HEK293 (cell line): ENCODE results near the gene SPDYE4.

Source experiments
- BCL11A ChIP-seq: fragments of 450-650 bp; formaldehyde crosslinking; IDR thresholded peaks from 2 replicates; pipeline ENCODE4 v1.5.1; 2016; ENCODE audit warnings: low read depth, missing biosample characterization, missing genetic modification characterization
- CTCF ChIP-seq: fragments of 450-650 bp; formaldehyde crosslinking; IDR thresholded peaks from 2 replicates; pipeline ENCODE4 v1.5.1; 2016; ENCODE audit warnings: missing biosample characterization, missing genetic modification characterization
- EGR2 ChIP-seq: fragments of 450-650 bp; formaldehyde crosslinking; IDR thresholded peaks from 2 replicates; pipeline ENCODE4 v1.5.1; 2016; ENCODE audit warnings: low read depth, missing biosample characterization, missing genetic modification characterization
- GLIS2 ChIP-seq: fragments of 450-650 bp; formaldehyde crosslinking; IDR thresholded peaks from 2 replicates; pipeline ENCODE4 v1.5.1; 2016; ENCODE audit warnings: missing biosample characterization, missing genetic modification characterization
- KLF16 ChIP-seq: fragments of 450-650 bp; formaldehyde crosslinking; IDR thresholded peaks from 2 replicates; pipeline ENCODE4 v1.5.1; 2017; ENCODE audit warnings: missing biosample characterization, missing genetic modification characterization
- PRDM4 ChIP-seq: fragments of 450-650 bp; formaldehyde crosslinking; IDR thresholded peaks from 2 replicates; pipeline ENCODE4 v1.5.1; 2017; ENCODE audit warnings: missing biosample characterization, missing genetic modification characterization
- SCRT2 ChIP-seq: fragments of 450-650 bp; formaldehyde crosslinking; IDR thresholded peaks from 2 replicates; pipeline ENCODE4 v1.5.1; 2016; ENCODE audit warnings: missing biosample characterization, missing genetic modification characterization
- SP7 ChIP-seq: fragments of 450-650 bp; formaldehyde crosslinking; IDR thresholded peaks from 2 replicates; pipeline ENCODE4 v1.5.1; 2016; ENCODE audit warnings: missing biosample characterization, missing genetic modification characterization
- TSHZ1 ChIP-seq: fragments of 450-650 bp; formaldehyde crosslinking; IDR thresholded peaks from 2 replicates; pipeline ENCODE4 v1.5.1; 2016; ENCODE audit warnings: missing biosample characterization, missing genetic modification characterization, borderline replicate concordance
- ZBTB17 ChIP-seq: fragments of 450-650 bp; formaldehyde crosslinking; IDR thresholded peaks from 2 replicates; pipeline ENCODE4 v1.5.1; 2016; ENCODE audit warnings: missing biosample characterization, missing genetic modification characterization
- ZBTB20 ChIP-seq: fragments of 450-650 bp; formaldehyde crosslinking; IDR thresholded peaks from 2 replicates; pipeline ENCODE4 v1.5.1; 2016; ENCODE audit warnings: missing biosample characterization, missing genetic modification characterization
- ZBTB7A ChIP-seq: fragments of 450-650 bp; formaldehyde crosslinking; IDR thresholded peaks from 2 replicates; pipeline ENCODE4 v1.5.1; 2016; ENCODE audit warnings: low read depth, missing biosample characterization, missing genetic modification characterization
- ZEB2 ChIP-seq: fragments of 450-650 bp; formaldehyde crosslinking; IDR thresholded peaks from 2 replicates; pipeline ENCODE4 v1.5.1; 2016; ENCODE audit warnings: missing biosample characterization, missing genetic modification characterization
- ZFHX2 ChIP-seq: fragments of 450-650 bp; formaldehyde crosslinking; conservative IDR thresholded peaks from 2 replicates; pipeline ENCODE4 v1.5.1; 2016; ENCODE audit warnings: missing biosample characterization, missing genetic modification characterization
- ZFP37 ChIP-seq: fragments of 450-650 bp; formaldehyde crosslinking; IDR thresholded peaks from 2 replicates; pipeline ENCODE4 v1.5.1; 2016; ENCODE audit warnings: missing biosample characterization, missing genetic modification characterization
- ZNF112 ChIP-seq: fragments of 450-650 bp; formaldehyde crosslinking; IDR thresholded peaks from 2 replicates; pipeline ENCODE4 v1.5.0; 2017; ENCODE audit warnings: missing biosample characterization, missing genetic modification characterization
- ZNF133 ChIP-seq: fragments of 450-650 bp; formaldehyde crosslinking; IDR thresholded peaks from 2 replicates; pipeline ENCODE4 v1.5.1; 2016; ENCODE audit warnings: missing biosample characterization, missing genetic modification characterization
- ZNF138 ChIP-seq: fragments of 450-650 bp; formaldehyde crosslinking; IDR thresholded peaks from 2 replicates; pipeline ENCODE4 v1.5.1; 2016; ENCODE audit warnings: missing biosample characterization, missing genetic modification characterization, borderline replicate concordance
- ZNF146 ChIP-seq: fragments of 450-650 bp; formaldehyde crosslinking; IDR thresholded peaks from 2 replicates; pipeline ENCODE4 v1.5.1; 2016; ENCODE audit warnings: missing biosample characterization, missing genetic modification characterization
- ZNF18 ChIP-seq: fragments of 450-650 bp; formaldehyde crosslinking; IDR thresholded peaks from 2 replicates; pipeline ENCODE4 v1.5.1; 2016; ENCODE audit warnings: missing biosample characterization, missing genetic modification characterization
- ZNF211 ChIP-seq: fragments of 450-650 bp; formaldehyde crosslinking; IDR thresholded peaks from 2 replicates; pipeline ENCODE4 v1.5.1; 2016; ENCODE audit warnings: low read depth, missing biosample characterization, missing genetic modification characterization
- ZNF214 ChIP-seq: fragments of 450-650 bp; formaldehyde crosslinking; IDR thresholded peaks from 2 replicates; pipeline ENCODE4 v1.5.1; 2017; ENCODE audit warnings: missing biosample characterization, mild to moderate bottlenecking, missing genetic modification characterization, borderline replicate concordance
- ZNF302 ChIP-seq: fragments of 450-650 bp; formaldehyde crosslinking; IDR thresholded peaks from 2 replicates; pipeline ENCODE4 v1.5.1; 2016; ENCODE audit warnings: missing biosample characterization, missing genetic modification characterization, low read depth
- ZNF366 ChIP-seq: fragments of 450-650 bp; formaldehyde crosslinking; conservative IDR thresholded peaks from 2 replicates; pipeline ENCODE4 v1.5.1; 2016; ENCODE audit warnings: missing biosample characterization, missing genetic modification characterization
- ZNF473 ChIP-seq: fragments of 450-650 bp; formaldehyde crosslinking; IDR thresholded peaks from 2 replicates; pipeline ENCODE4 v1.5.1; 2017; ENCODE audit warnings: missing biosample characterization, missing genetic modification characterization
- ZNF488 ChIP-seq: fragments of 450-650 bp; formaldehyde crosslinking; IDR thresholded peaks from 2 replicates; pipeline ENCODE4 v1.5.1; 2016; ENCODE audit warnings: missing biosample characterization, missing genetic modification characterization
- ZNF626 ChIP-seq: fragments of 450-650 bp; sonication (Bioruptor Pico); formaldehyde crosslinking; IDR thresholded peaks from 2 replicates; pipeline ENCODE4 v1.5.1; 2018; ENCODE audit warnings: missing biosample characterization, missing genetic modification characterization, inconsistent platforms
- ZNF654 ChIP-seq: fragments of 450-650 bp; formaldehyde crosslinking; IDR thresholded peaks from 2 replicates; pipeline ENCODE4 v1.5.1; 2016; ENCODE audit warnings: low read depth, missing biosample characterization, missing genetic modification characterization

Gene SPDYE4

GRCh38 chr17:8745586-8746500, 12.5 kb downstream of the SPDYE4 start (continued):
- no peak for TF ChIP-seq PRDM4 (tag by site-specific recombination)
- TF ChIP-seq ZNF488 = no peak
- TF ChIP-seq ZNF473 (tag by site-specific recombination) = no peak
- TF ChIP-seq ZEB2 (tag by site-specific recombination) = peak; percentile 83
- no peak for TF ChIP-seq ZNF211 (tag by site-specific recombination)
- TF ChIP-seq ZFP37 = no peak
- TF ChIP-seq CTCF = peak; percentile 90
- peak; percentile 80 for TF ChIP-seq GLIS2 (tag by site-specific recombination)
- peak; percentile 89 for TF ChIP-seq EGR2 (tag by site-specific recombination)
- TF ChIP-seq BCL11A (tag by site-specific recombination) = peak; percentile 43; the same call in 1 of the 2 replicates
- TF ChIP-seq SP7 (tag by site-specific recombination) = peak; percentile 63; the same call in 1 of the 2 replicates
- TF ChIP-seq ZNF18 (tag by site-specific recombination) = no peak
- TF ChIP-seq ZFHX2 (tag by site-specific recombination) = peak; percentile 98
- TF ChIP-seq ZNF138 (tag by site-specific recombination) = no peak
- peak; percentile 89 for TF ChIP-seq KLF16 (tag by site-specific recombination)
- TF ChIP-seq ZNF214 (tag by site-specific recombination) = no peak
- TF ChIP-seq SCRT2 (tag by site-specific recombination) = peak; percentile 99
- no peak for TF ChIP-seq ZNF133 (tag by site-specific recombination)
- no peak for TF ChIP-seq TSHZ1 (tag by site-specific recombination)
- peak; percentile 94 for TF ChIP-seq ZBTB7A (tag by site-specific recombination)
- peak; percentile 38; the same call in 1 of the 2 replicates for TF ChIP-seq ZBTB20
- TF ChIP-seq ZNF302 (tag by site-specific recombination) = no peak
- 0 out of 2 replicates have a peak, but pooled peaks have one; percentile 40 for TF ChIP-seq ZNF366 (tag by site-specific recombination)
- no peak for TF ChIP-seq ZNF112 (tag by site-specific recombination)
- TF ChIP-seq ZNF654 (tag by site-specific recombination) = peak; percentile 55
- no peak for TF ChIP-seq ZNF146 (tag by site-specific recombination)
- peak; percentile 90 for TF ChIP-seq ZBTB17 (tag by site-specific recombination)
- TF ChIP-seq ZNF626 (tag by site-specific recombination) = no peak
